Rectal smooth muscle tissue (tissue), 1 donor: Measurements from ENCODE around the gene ADPRM.

Experiments used
- H3K27ac ChIP-seq: one replicate; pipeline ENCODE4 v1.7.0; 2013; ENCODE audit warnings: low read depth, low read length, inconsistent platforms
- H3K27me3 ChIP-seq: one replicate; pipeline ENCODE4 v1.7.0; 2013; ENCODE audit warnings: low read length; ENCODE audit not compliant: control insufficient read depth, insufficient read depth
- H3K36me3 ChIP-seq: one replicate; pipeline ENCODE4 v1.7.0; 2013; ENCODE audit warnings: low read length; ENCODE audit not compliant: control insufficient read depth, insufficient read depth
- H3K4me1 ChIP-seq: one replicate; pipeline ENCODE4 v1.7.0; 2013; ENCODE audit warnings: low read length; ENCODE audit not compliant: control insufficient read depth, insufficient read depth
- H3K4me3 ChIP-seq: one replicate; pipeline ENCODE4 v1.7.0; 2013; ENCODE audit warnings: low read length
- H3K9ac ChIP-seq: one replicate; pipeline ENCODE4 v1.7.0; 2013; ENCODE audit warnings: low read length

ADPRM gene, protein sequence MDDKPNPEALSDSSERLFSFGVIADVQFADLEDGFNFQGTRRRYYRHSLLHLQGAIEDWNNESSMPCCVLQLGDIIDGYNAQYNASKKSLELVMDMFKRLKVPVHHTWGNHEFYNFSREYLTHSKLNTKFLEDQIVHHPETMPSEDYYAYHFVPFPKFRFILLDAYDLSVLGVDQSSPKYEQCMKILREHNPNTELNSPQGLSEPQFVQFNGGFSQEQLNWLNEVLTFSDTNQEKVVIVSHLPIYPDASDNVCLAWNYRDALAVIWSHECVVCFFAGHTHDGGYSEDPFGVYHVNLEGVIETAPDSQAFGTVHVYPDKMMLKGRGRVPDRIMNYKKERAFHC

DNA sequence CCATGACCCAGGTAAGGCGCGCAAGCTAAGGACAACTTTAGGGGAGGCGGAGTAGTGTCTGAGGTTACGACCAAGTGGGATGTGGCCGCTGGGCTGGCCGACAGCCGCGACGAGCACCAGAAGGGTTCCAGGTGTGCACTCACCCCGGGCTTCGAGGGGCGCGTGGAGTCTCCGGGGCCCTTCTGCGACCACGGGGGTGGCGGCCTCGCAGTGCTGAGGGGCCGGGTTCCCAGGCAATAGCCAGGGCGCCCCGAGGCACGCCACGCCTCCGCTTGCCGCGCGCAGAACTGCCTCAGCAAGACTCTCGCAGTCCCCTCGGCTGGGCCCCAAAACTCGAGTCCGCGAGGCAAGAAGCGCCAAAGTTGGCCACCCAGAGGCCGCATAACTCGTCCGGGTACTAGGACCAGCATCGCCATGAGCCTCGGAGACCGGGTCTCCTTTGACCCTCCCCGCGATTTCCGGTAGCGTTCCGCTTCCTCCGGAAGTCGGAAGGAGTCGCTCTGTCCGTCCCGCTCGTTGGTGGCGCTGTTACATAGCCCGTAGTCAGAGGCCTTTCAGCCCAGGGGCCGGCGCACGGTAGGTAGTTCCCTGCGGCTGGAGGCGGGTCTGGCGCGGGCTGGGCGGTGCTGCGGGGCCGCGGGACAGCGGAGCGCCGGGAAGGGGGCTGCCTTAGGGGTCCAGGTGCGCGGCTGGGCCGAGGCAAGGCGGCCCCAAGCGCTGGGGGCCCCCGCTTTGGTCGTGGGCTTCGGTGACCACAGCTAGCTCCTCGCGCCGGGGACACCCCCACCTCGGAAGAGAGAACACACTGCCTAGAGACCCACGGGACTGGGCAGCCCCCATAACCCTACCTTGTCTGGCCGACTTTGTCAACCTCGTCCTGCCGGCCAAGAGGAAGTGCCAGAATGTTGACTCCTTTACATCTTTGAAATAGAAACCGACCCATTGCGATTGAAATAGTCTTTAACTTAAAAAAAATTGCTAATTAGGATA, at the start of gene ADPRM, which contains the start of gene SCO1:
TSS of gene ADPRM (plus strand) at position 503 of the 990 bp plus-strand sequence. CDS start 7,333 bp downstream, outside the sequence.
TSS of gene SCO1 (minus strand) at position 442 of the 990 bp plus-strand sequence. CDS start at position 416, 26 bp downstream.
- no peaks in the 10 kb centered on the region for H3K27me3 ChIP-seq
- peak within 1 kb of the TSS; percentile 94 for H3K27ac ChIP-seq
- peak within 1 kb of the TSS; percentile 94 for H3K9ac ChIP-seq
- H3K4me3 ChIP-seq, result peak within 1 kb of the TSS; percentile 98
- H3K36me3 ChIP-seq, result peaks cover 7% of the 10 kb centered on the region
- peaks cover 11% of the 10 kb centered on the region for H3K4me1 ChIP-seq

DNA sequence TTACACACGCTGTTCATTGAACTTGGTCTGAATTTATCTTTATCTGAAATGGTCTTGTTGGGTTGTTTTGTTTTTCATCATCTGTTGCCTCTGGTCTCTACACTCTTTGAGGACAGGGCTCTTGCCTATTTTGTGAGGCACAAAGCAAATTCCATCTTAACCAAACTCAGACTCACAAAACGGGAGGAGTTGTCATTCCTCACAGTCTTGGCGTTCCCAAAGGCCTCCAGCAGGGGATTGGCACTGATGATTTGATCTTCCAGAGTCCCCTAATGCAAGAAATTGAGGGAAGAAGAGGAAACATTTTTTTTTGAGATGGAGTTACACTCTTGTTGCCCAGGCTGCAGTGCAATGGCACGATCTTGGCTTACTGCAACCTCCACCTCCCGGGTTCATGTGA, 49.0 kb upstream of the ADPRM start:
- Histone ChIP-seq H3K27ac (no peak overlapping the region), H3K9ac (no peak overlapping the region), H3K4me1 (no peaks in the 10 kb centered on the region), H3K4me3 (no peak overlapping the region), H3K36me3 (no peaks in the 10 kb centered on the region), H3K27me3 (no peaks in the 10 kb centered on the region)

DNA sequence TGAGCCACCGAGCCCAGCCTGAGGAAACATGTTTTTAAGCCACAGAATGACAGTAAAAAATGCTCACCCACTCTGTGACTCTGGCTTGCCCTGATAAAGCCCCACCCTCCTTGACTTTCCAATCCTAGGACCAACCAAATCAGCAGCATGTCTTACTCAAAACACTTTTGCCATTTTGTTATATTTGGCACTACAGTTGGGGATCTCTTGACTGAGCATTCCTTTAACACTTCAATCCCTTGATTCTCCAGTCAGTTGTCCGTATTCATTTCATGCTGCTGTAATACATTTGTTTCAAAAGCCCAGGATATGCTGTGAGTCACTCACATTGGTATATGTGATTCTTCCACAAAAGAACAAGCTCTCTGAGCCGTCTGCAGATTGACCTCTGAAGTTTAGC, 48.4 kb upstream of the ADPRM start:
- H3K9ac ChIP-seq, result no peak overlapping the region
- no peaks in the 10 kb centered on the region for H3K27me3 ChIP-seq
- no peak overlapping the region for H3K27ac ChIP-seq
- H3K4me1 ChIP-seq, result no peaks in the 10 kb centered on the region
- no peaks in the 10 kb centered on the region for H3K36me3 ChIP-seq
- H3K4me3 ChIP-seq, result no peak overlapping the region

DNA sequence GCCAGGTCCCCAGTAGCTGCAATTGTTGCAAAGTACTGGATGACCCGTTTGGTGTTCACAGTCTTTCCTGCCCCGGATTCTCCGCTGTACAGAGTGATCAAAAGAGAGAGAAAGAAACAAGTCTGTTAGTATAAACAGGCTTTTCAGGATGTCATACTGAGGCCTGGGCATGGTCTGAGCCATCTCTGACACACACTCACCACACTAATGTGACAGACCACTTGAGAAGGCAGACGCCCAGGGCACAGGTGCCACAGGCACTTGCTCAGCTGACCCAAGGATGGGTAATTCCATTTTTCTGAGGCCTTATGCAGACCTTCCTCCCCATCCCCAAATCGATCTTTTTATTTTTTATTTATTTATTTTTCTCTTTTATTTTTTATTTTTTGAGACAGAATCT, 47.8 kb upstream of the ADPRM start:
- Histone ChIP-seq H3K4me3 (no peak overlapping the region), H3K27ac (no peak overlapping the region), H3K4me1 (no peaks in the 10 kb centered on the region), H3K9ac (no peak overlapping the region), H3K36me3 (no peaks in the 10 kb centered on the region), H3K27me3 (no peaks in the 10 kb centered on the region)

DNA sequence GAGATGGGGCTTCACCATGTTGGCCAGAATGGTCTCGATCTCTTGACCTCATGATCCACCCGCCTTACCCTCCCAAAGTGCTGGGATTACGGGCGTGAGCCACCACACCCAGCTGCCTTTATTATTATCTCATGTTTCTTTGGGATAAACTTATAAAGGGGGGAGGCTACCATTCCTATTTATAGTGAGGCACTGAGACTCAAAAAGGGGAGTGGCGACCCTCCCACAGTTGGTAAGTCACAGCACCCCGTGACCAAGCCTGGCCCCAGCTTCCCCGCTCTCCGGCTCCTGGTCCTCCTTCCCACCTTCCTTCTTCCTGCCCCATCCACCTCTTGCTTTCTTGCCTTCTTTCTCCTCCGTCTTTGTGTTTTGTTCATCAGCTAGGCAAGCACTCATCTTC, 45.5 kb upstream of the ADPRM start:
- H3K9ac ChIP-seq, result no peak overlapping the region
- no peak overlapping the region for H3K27ac ChIP-seq
- H3K27me3 ChIP-seq, result no peaks in the 10 kb centered on the region
- no peak overlapping the region for H3K4me3 ChIP-seq
- no peaks in the 10 kb centered on the region for H3K4me1 ChIP-seq
- H3K36me3 ChIP-seq, result no peaks in the 10 kb centered on the region

DNA sequence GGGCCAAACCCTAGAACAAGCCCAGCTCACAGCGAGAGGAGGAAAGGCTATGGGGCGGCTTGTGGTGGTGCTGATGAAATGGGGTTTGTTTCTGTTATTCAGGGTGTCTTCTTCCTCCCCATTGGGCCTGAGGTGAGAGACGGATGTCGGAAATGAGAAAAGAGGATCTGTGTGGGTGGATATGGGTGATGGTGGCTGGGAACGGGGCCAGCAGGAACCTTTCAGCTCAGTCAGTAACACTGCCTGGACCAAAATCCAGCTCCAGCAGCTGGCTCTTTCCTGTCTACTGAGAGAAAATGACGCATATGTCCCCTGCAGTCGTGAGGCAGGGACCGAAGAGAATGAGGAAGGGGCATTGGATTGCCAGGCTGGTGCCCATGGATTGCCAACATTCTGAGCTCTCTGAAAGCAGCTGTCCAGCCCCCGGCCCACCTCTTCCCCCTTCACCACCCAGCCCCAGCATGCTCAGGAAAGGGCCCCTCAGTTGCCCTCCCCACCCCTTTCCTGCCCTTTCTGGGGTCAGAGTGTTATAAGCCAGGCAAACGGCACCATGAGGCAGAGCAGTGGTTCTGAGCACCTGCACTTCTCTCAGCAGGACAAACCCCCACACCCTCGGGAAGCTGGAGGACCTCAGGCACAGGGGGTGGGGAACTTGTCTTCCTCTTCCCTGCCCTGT, 44.3 kb upstream of the ADPRM start:
- no peak overlapping the region for H3K9ac ChIP-seq
- H3K4me1 ChIP-seq, result no peaks in the 10 kb centered on the region
- H3K27ac ChIP-seq, result no peak overlapping the region
- no peaks in the 10 kb centered on the region for H3K36me3 ChIP-seq
- H3K4me3 ChIP-seq, result no peak overlapping the region
- no peaks in the 10 kb centered on the region for H3K27me3 ChIP-seq

DNA sequence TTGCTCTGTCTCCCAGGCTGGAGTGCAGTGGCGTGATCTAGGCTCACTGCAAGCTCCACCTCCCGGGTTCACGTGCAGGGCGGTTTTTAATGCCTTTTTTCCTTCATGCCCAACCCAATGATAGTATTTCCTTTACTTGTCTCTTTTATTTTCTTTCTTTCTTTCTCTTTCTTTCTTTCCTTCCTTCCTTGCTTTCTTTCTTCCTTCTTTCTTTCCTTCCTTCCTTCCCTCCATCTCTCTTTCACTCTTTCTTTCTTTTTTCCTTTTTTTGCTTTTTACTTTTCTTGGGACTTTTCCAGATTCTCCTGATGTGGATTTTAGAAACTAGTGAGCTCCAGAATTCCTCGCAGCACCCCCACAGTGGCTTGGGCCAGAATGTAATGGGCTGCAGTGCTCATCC, 43.4 kb upstream of the ADPRM start:
- Histone ChIP-seq H3K27me3 (no peaks in the 10 kb centered on the region), H3K36me3 (no peaks in the 10 kb centered on the region), H3K4me1 (no peaks in the 10 kb centered on the region), H3K4me3 (no peak overlapping the region), H3K9ac (no peak overlapping the region), H3K27ac (no peak overlapping the region)

DNA sequence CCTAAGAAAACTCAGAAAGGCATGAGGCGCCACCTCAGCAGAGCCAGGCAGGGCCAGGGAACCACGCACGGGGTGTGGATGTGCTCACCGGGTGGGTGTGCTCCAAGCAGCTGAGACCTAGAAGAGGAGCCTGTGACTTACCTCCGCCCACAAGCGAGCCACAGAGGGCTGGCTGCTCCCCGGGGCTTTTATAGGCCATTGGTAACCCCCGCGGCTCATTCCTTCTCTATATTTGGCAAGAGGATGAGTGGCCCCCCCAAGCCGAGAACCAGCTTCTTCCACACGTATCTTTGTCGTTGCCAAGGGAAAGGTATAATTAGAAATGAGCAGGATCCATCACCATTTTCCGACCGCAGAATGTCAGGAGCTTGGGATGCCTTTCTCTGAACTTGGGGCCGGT, 40.2 kb upstream of the ADPRM start, which contains the start of gene MYH3:
TSS of gene MYH3 (minus strand) at position 162 of the 400 bp plus-strand sequence. CDS start 2,245 bp downstream, outside the sequence.
- H3K27ac ChIP-seq, result no peak within 1 kb of the TSS
- H3K4me3 ChIP-seq, result no peak within 1 kb of the TSS
- no peaks in the 10 kb centered on the region for H3K4me1 ChIP-seq
- H3K9ac ChIP-seq, result no peak within 1 kb of the TSS
- no peaks in the 10 kb centered on the region for H3K27me3 ChIP-seq
- no peaks in the 10 kb centered on the region for H3K36me3 ChIP-seq

DNA sequence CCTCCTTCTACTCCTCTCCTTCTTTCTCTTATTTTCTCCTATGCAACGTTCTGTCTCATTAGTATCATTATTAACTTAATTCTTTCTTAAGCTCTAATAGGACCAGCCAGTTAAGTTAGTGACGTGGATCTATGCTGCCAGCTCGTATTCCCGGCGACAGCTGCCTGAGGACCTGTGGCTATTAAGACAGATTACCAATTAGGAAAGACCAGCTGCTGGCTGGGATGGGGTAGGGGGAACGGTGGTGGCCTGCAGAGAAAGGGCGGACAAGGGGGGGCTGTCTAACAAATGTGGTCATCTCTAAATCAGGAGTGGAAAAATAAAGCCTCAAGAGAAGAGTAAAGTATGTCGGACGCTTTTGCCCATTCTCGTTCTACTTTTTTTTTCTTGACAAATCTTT, 39.5 kb upstream of the ADPRM start:
- Histone ChIP-seq H3K27ac (no peak overlapping the region), H3K36me3 (no peaks in the 10 kb centered on the region), H3K4me3 (no peak overlapping the region), H3K27me3 (no peaks in the 10 kb centered on the region), H3K9ac (no peak overlapping the region), H3K4me1 (no peaks in the 10 kb centered on the region)

DNA sequence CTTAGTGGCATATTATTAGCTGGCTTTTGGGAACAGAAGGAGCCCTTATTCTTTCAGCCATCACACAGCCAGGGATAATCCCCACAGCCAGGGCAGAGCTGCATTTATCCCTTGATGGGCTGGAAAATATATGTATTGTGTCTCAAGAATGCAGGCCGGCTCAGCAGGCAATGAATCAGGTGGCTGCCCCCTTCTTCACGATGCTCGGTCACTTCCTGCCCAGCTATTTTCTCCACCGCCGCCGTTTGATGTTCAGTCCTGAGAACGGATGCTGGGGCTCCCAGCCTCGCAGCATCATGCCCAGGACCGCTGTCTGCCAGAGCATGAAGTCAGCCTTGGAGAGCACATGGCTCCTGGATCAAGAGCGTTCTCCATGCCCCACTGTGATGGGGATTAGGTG, 36.0 kb upstream of the ADPRM start:
- Histone ChIP-seq H3K4me3 (no peak overlapping the region), H3K36me3 (no peaks in the 10 kb centered on the region), H3K27ac (no peak overlapping the region), H3K4me1 (no peaks in the 10 kb centered on the region), H3K9ac (no peak overlapping the region), H3K27me3 (no peaks in the 10 kb centered on the region)

DNA sequence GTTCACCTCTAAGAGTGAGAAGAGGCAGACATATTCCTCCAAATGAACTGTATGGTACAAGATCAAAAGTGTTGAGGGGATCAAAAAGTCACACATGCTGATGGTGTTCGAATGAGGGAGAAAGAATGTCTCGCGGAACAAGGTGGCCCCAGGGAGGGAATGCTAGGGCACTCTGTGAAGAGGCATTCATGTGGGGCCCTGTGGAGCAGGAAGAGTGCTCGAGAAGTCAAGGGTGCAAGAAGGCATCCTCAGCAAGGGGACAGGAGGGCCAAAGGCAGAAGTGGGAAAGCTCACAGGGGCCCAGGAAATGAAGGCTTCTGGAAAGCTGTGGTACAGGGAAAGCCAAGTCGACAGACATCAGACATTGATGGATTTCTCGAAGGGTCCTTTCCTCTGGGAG, 34.2 kb upstream of the ADPRM start:
- Histone ChIP-seq H3K36me3 (no peaks in the 10 kb centered on the region), H3K27ac (no peak overlapping the region), H3K27me3 (no peaks in the 10 kb centered on the region), H3K4me3 (no peak overlapping the region), H3K4me1 (no peaks in the 10 kb centered on the region), H3K9ac (no peak overlapping the region)

DNA sequence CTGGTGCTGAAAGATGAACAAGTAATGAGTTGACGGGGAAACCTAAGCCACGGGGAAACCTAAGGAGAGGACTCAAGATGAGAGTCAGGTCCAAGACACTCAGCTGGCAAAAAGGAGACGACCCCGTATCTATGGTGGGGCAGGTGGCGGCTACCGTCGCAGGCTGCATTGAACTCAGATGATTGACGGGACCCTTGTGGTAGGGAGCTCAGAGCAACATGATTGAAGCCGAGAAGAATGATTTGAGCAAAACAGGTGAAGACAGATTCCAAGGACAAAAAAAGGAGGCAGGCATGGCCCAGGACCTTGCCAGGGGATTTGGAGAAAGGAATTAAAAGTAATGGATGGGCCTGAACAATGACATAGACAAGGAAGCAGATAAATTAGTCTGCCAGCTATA, 32.8 kb upstream of the ADPRM start:
- no peaks in the 10 kb centered on the region for H3K27me3 ChIP-seq
- H3K4me3 ChIP-seq, result no peak overlapping the region
- no peaks in the 10 kb centered on the region for H3K36me3 ChIP-seq
- no peak overlapping the region for H3K27ac ChIP-seq
- H3K4me1 ChIP-seq, result no peaks in the 10 kb centered on the region
- H3K9ac ChIP-seq, result no peak overlapping the region
